Astrocyte of the spinal cord (primary cell): Measurements from ENCODE around the gene INSYN2B.
"Not testable (repeated sequence)": the region's sequence is repeated elsewhere in the genome, so short reads cannot be mapped to it uniquely, and the experiment has no call there.

Experiments used
- DNase-seq: peaks from one replicate; pipeline ENCODE4 v3.0.0; 2011; ENCODE audit warnings: low read depth, low spot score
- H3K4me3 ChIP-seq: 2 replicates; pipeline ENCODE4 v1.5.1; 2011; ENCODE audit warnings: low read depth, mild to moderate bottlenecking, low read length, moderate library complexity
- in situ Hi-C: cut with HindIII; loops from 2 replicates; pipeline ENCODE4 v1.10.0; 2017; ENCODE audit warnings: low sequenced_read_pairs
- TF ChIP-seq, protein P1 (sequence below): IDR thresholded peaks from 2 replicates; pipeline ENCODE4 v1.5.1; 2012; ENCODE audit warnings: low read depth, mild to moderate bottlenecking, low read length, inconsistent platforms

INSYN2B gene

DNA sequence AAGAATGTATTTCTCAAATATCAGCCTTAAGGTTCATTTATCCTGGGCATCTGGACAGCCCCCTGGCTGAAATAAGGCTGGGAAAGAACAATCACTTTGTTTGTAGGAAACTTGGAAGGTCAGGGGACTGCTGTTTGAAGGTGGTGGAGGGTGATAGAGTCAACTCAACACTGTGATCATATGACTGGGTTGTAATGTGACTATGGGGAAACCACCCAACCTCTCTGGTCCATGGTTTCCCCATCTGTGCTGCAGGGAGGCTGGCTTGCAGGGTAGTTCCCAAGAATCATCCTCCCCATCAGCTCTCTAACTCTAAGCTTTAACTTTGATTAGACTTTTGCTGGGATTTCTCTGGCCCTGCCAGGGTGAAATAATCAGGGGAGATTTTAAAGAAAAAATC lies 10.0 kb downstream of the INSYN2B start:
- H3K4me3 ChIP-seq: no peak overlapping the region
- no peak for DNase-seq
- TF ChIP-seq, protein P1, sequence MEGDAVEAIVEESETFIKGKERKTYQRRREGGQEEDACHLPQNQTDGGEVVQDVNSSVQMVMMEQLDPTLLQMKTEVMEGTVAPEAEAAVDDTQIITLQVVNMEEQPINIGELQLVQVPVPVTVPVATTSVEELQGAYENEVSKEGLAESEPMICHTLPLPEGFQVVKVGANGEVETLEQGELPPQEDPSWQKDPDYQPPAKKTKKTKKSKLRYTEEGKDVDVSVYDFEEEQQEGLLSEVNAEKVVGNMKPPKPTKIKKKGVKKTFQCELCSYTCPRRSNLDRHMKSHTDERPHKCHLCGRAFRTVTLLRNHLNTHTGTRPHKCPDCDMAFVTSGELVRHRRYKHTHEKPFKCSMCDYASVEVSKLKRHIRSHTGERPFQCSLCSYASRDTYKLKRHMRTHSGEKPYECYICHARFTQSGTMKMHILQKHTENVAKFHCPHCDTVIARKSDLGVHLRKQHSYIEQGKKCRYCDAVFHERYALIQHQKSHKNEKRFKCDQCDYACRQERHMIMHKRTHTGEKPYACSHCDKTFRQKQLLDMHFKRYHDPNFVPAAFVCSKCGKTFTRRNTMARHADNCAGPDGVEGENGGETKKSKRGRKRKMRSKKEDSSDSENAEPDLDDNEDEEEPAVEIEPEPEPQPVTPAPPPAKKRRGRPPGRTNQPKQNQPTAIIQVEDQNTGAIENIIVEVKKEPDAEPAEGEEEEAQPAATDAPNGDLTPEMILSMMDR: no peak
- in situ Hi-C loops: no loop called here

GRCh38 chr5:169964246-169964645 lies 16.0 kb downstream of the INSYN2B start:
- DNase-seq: no peak
- no peak overlapping the region for H3K4me3 ChIP-seq
- TF ChIP-seq, protein P1: no peak
- in situ Hi-C loops: no loop called here

- in situ Hi-C loops: no loop called here
- no peak for DNase-seq
- TF ChIP-seq, protein P1: no peak
- no peak overlapping the region for H3K4me3 ChIP-seq
Observed at GRCh38 chr5:169960659-169961058, 19.6 kb downstream of the INSYN2B start.

DNA sequence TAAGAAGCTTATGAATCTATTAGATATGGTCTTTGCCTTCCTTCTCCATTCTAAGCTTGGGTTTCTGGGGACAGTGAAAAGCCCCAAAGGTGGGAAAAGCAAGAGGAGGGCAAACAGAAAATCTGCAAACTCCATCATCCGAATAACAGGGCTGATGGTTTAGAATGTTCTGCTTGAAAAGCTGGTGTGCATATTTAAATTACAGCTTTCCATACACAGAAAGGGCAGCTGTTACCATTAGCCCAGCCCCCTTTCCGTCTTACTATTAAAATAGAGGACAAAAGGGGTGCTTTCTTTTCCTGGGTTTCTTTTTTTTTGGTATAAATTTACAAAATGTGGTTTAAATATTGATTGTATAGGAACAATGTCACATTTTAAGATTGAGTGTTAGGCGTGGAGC lies 22.0 kb downstream of the INSYN2B start:
- in situ Hi-C loops: no loop called here
- no peak for DNase-seq
- H3K4me3 ChIP-seq: no peak overlapping the region
- TF ChIP-seq, protein P1: no peak

DNA sequence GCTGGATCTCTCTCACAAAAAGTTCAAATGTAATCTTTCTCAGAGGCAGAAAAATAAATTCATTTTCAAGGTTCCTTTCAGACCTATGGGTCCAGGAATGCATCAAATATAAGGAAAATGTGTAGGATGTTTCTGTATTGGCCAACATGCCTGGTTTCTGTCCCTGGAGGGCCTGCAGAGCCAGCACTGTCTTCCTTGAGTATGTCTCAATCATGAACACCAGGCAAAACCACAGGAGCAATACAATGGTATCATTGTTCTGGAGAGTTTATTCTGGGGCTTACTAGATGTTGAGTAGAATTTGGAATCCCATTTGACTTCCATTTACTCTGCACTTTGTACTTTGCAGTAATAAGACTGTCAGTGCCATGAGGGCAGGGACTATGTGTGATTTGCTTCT lies 23.5 kb downstream of the INSYN2B start:
- no peak overlapping the region for H3K4me3 ChIP-seq
- DNase-seq: no peak
- TF ChIP-seq, protein P1: no peak
- in situ Hi-C loops: no loop called here

GRCh38 chr5:169956126-169956525 lies 24.2 kb downstream of the INSYN2B start:
- TF ChIP-seq, protein P1: no peak
- DNase-seq: no peak
- no peak overlapping the region for H3K4me3 ChIP-seq
- in situ Hi-C loops: no loop called here

DNA sequence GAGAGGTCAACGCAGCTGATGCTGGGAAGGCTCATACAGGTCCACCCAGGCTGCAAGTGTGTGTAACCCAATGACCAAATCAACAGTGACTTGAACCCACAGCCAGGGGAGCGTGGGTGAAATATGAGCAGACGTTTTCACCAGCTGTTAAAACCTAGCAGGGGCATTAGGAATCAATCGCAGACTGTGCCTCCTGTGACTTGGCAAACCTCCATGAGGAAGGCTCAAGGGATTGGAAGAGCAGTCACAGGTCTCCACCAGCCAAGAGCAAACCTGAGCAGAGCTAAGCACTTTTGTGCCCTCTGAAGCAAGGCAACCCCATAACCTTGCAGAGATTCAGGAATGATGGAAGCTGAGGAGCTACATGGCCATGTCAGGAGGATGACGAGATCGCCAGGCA lies 25.5 kb downstream of the INSYN2B start:
- TF ChIP-seq, protein P1: no peak
- DNase-seq: no peak
- H3K4me3 ChIP-seq: no peak overlapping the region
- in situ Hi-C loops: no loop called here

DNA sequence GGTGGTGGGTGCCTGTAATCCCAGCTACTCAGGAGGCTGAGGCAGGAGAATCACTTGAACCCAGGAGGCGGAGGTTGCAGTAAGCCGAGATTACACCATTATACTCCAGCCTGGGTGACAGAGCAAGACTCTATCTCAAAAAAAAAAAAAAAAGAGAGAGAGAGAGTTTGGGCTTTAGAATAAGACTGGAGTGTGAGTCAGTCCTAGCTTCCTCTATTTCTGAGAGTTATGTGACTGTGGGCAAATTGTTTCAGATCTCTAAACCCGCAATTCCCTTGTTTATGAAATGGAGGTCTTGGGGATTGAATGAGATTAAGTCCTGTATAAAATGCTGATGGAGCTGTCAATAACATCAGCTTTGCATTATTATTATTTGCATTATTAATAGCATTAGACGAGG lies 27.1 kb downstream of the INSYN2B start:
- H3K4me3 ChIP-seq, in situ Hi-C loops: not testable (repeated sequence)
- DNase-seq: peak; percentile 59
